NT2/D1 (cell line): ENCODE measurements around the gene DISC1.
"Not testable (repeated sequence)": the region's sequence is repeated elsewhere in the genome, so short reads cannot be mapped to it uniquely, and the experiment has no call there.

ENCODE experiments used
- DNase-seq: peaks from one replicate; pipeline ENCODE4 v3.0.0-alpha.2; 2011; ENCODE audit warnings: low read depth, low spot score
- H3K27me3 ChIP-seq: 2 replicates; pipeline ENCODE4 v1.6.0; 2011; ENCODE audit warnings: mild to moderate bottlenecking; ENCODE audit not compliant: insufficient read length, insufficient read depth
- H3K36me3 ChIP-seq: 2 replicates; pipeline ENCODE4 v1.6.1; 2011; ENCODE audit warnings: mild to moderate bottlenecking, low read length, mixed read lengths; ENCODE audit not compliant: insufficient read depth, insufficient read length
- H3K4me1 ChIP-seq: 2 replicates; pipeline ENCODE4 v1.5.1; 2011; ENCODE audit not compliant: insufficient read depth, insufficient read length
- H3K4me3 ChIP-seq: 2 replicates; pipeline ENCODE4 v1.5.1; 2011; ENCODE audit warnings: low read depth; ENCODE audit not compliant: insufficient read length
- H3K9ac ChIP-seq: 2 replicates; pipeline ENCODE4 v1.6.0; 2011; ENCODE audit warnings: low read depth; ENCODE audit not compliant: insufficient read length
- H3K9me3 ChIP-seq: 2 replicates; pipeline ENCODE4 v1.5.1; 2011; ENCODE audit warnings: mild to moderate bottlenecking, low read length; ENCODE audit not compliant: insufficient read depth
- SUZ12 ChIP-seq: IDR thresholded peaks from 2 replicates; pipeline ENCODE4 v1.6.1; 2011; ENCODE audit not compliant: insufficient read length, insufficient read depth; ENCODE audit errors: extremely low read depth
- YY1 ChIP-seq: IDR thresholded peaks from 2 replicates; pipeline ENCODE4 v1.6.1; 2011; ENCODE audit not compliant: insufficient read length, insufficient read depth
- ZNF274 ChIP-seq: IDR thresholded peaks from 2 replicates; pipeline ENCODE4 v1.6.1; 2011; ENCODE audit warnings: mild to moderate bottlenecking, low read depth, low read length

DISC1 gene

GRCh38 chr1:231628207-231628876 lies 1.8 kb downstream of the DISC1 start:
- Histone ChIP-seq H3K9me3 (no peaks in the 10 kb centered on the region), H3K4me1 (peaks cover 5% of the 10 kb centered on the region), H3K9ac (no peak overlapping the region), H3K27me3 (peaks cover 29% of the 10 kb centered on the region), H3K4me3 (no peak overlapping the region), H3K36me3 (peaks cover 3% of the 10 kb centered on the region)
- TF ChIP-seq YY1 (no peak), SUZ12 (no peak), ZNF274 (no peak)
- DNase-seq: no peak

GRCh38 chr1:231629132-231629531 lies 2.5 kb downstream of the DISC1 start:
- no peak for DNase-seq
- no peak overlapping the region for H3K4me3 ChIP-seq
- no peak for TF ChIP-seq ZNF274
- TF ChIP-seq YY1: no peak
- TF ChIP-seq SUZ12: no peak
- peaks cover 5% of the 10 kb centered on the region for H3K4me1 ChIP-seq
- peaks cover 25% of the 10 kb centered on the region for H3K27me3 ChIP-seq
- no peaks in the 10 kb centered on the region for H3K9me3 ChIP-seq
- H3K9ac ChIP-seq: no peak overlapping the region
- H3K36me3 ChIP-seq: peaks cover 3% of the 10 kb centered on the region

GRCh38 chr1:231630558-231631205 lies 4.1 kb downstream of the DISC1 start:
- no peak for DNase-seq
- Histone ChIP-seq H3K9me3 (no peaks in the 10 kb centered on the region), H3K4me3 (no peak overlapping the region)

GRCh38 chr1:231631717-231632116 lies 5.1 kb downstream of the DISC1 start:
- no peak overlapping the region for H3K9ac ChIP-seq
- no peaks in the 10 kb centered on the region for H3K9me3 ChIP-seq
- H3K36me3 ChIP-seq: peaks cover 3% of the 10 kb centered on the region
- DNase-seq: no peak
- H3K4me1 ChIP-seq: peaks cover 5% of the 10 kb centered on the region
- no peak for TF ChIP-seq YY1
- no peak for TF ChIP-seq SUZ12
- no peak for TF ChIP-seq ZNF274
- H3K4me3 ChIP-seq: no peak overlapping the region
- peaks cover 18% of the 10 kb centered on the region for H3K27me3 ChIP-seq

More at GRCh38 chr1:231630558-231631205, 4.1 kb downstream of the DISC1 start:
- Histone ChIP-seq H3K27me3 (peaks cover 22% of the 10 kb centered on the region), H3K4me1 (peaks cover 5% of the 10 kb centered on the region), H3K36me3 (peaks cover 3% of the 10 kb centered on the region), H3K9ac (no peak overlapping the region)
- TF ChIP-seq SUZ12: no peak
- TF ChIP-seq ZNF274: no peak
- no peak for TF ChIP-seq YY1

GRCh38 chr1:231632119-231632518 lies 5.5 kb downstream of the DISC1 start:
- Histone ChIP-seq H3K9me3 (no peaks in the 10 kb centered on the region), H3K4me3 (no peak overlapping the region), H3K9ac (no peak overlapping the region), H3K27me3 (peaks cover 14% of the 10 kb centered on the region), H3K36me3 (peaks cover 3% of the 10 kb centered on the region), H3K4me1 (peaks cover 5% of the 10 kb centered on the region)
- DNase-seq: no peak
- TF ChIP-seq YY1 (no peak), SUZ12 (no peak), ZNF274 (no peak)

GRCh38 chr1:231634323-231635013 lies 7.9 kb downstream of the DISC1 start:
- no peak for DNase-seq
- H3K9me3 ChIP-seq: no peaks in the 10 kb centered on the region
- H3K4me1 ChIP-seq: no peaks in the 10 kb centered on the region
- no peak for TF ChIP-seq SUZ12
- TF ChIP-seq ZNF274: no peak
- TF ChIP-seq YY1: no peak
- no peak overlapping the region for H3K9ac ChIP-seq
- peaks cover 3% of the 10 kb centered on the region for H3K36me3 ChIP-seq
- no peak overlapping the region for H3K4me3 ChIP-seq
- no peaks in the 10 kb centered on the region for H3K27me3 ChIP-seq

- Histone ChIP-seq H3K4me1 (no peaks in the 10 kb centered on the region), H3K36me3 (no peaks in the 10 kb centered on the region), H3K4me3 (no peak overlapping the region), H3K27me3 (no peaks in the 10 kb centered on the region), H3K9ac (no peak overlapping the region), H3K9me3 (no peaks in the 10 kb centered on the region)
- TF ChIP-seq YY1 (no peak), SUZ12 (no peak), ZNF274 (no peak)
- no peak for DNase-seq
Observed at GRCh38 chr1:231636157-231636556, 9.6 kb downstream of the DISC1 start.

- H3K9me3 ChIP-seq, DNase-seq, H3K4me1 ChIP-seq, H3K36me3 ChIP-seq, H3K27me3 ChIP-seq, H3K9ac ChIP-seq, H3K4me3 ChIP-seq: not testable (repeated sequence)
Observed at GRCh38 chr1:231636922-231637321, 10.3 kb downstream of the DISC1 start.
